ENCODE measurements around the gene MUC20.
"Not testable (repeated sequence)": the region's sequence is repeated elsewhere in the genome, so short reads cannot be mapped to it uniquely, and the experiment has no call there.

MUC20 gene

GRCh38 chr3:195692781-195693427 is 27.9 kb upstream of the MUC20 start:
- no peak for DNase-seq (ENCODE audit: low read depth in 2 of 2, low spot score in 1 of 2)

- DNase-seq (ENCODE audit: low read depth in 2 of 2, low spot score in 1 of 2): no peak
These were observed 27.2 kb upstream of the MUC20 start for GRCh38 chr3:195693428-195694216.

- not testable (repeated sequence) for DNase-seq (ENCODE audit: low read depth in 2 of 2, low spot score in 1 of 2)
These were observed 26.3 kb upstream of the MUC20 start for GRCh38 chr3:195694217-195695076.

- no peak for DNase-seq (ENCODE audit: low read depth in 2 of 2, low spot score in 1 of 2)
These were observed 24.0 kb upstream of the MUC20 start for GRCh38 chr3:195696632-195697278.

DNA sequence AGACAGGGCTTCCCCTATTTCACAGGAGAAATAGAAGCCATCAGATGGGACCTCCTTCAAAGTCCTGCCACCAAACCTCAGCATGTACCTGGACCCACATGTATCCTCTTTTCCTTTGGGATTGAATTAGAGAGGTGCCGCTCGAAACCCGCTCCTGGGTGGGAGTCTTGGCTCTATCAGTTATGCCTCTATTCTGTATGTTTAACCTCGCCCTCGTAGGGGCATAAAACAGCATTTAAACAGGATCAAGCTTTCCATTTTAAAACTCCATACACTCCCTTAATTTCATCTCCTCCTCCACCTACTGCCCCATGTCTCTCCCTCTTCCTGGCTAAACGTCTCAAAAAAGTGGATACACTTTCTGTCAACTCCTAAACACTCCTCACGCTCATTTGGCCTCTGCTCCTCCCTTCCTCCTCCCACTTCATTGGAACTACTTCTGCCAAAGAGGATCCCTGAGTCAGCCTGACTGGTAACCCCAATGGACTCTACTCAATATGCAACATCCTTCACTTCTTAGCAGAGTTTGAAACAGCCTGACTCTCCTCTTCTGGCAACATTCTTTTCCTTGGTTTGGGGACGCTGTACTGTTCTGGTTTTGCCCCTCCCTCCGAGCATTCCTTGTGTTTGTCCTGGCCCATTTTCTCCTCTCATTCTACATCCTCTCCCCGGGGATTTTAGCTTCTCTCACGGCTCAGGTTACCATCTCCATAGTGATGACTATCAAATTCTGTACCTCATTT is 23.0 kb upstream of the MUC20 start:
- DNase-seq (ENCODE audit: low read depth in 2 of 2, low spot score in 1 of 2): no peak

GRCh38 chr3:195698325-195698646 is 22.5 kb upstream of the MUC20 start:
- DNase-seq (ENCODE audit: low read depth in 2 of 2, low spot score in 1 of 2): no peak

DNA sequence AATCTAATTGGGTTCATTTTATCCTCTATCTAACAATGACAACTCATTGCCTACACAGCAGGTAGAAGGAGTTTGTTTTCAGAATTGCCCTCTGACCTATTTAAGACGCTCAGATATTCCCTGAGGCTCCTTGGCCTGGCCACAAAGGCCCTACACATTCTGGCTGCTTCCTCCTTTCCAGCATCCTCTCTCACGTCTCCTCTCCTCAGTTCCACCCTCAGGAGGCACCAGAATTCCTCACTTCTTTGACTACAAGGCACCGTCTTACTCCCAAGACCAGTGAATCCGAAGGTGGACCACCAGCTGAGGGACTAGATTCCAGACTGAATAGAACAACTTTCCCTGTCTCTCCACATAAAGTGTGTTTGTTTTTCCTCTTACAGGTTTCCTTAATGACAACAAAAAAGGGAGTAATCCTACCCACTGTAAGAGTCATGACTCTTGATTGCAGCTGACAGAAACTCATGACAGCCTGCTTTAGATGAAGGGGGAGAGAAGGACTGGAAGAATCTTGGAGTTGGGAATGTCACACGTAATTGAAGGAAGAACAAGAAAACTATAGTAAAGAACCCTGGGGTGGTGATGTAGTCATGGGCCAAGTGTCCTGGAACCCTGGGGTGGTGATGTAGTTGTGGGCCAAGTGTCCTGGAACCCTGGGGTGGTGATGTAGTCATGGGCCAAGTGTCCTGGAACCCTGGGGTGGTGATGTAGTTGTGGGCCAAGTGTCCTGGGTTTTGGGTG is 22.0 kb upstream of the MUC20 start:
- DNase-seq (ENCODE audit: low read depth in 2 of 2, low spot score in 1 of 2): no peak

GRCh38 chr3:195699388-195699771 is 21.4 kb upstream of the MUC20 start:
- no peak for DNase-seq (ENCODE audit: low read depth in 2 of 2, low spot score in 1 of 2)

GRCh38 chr3:195699860-195700259 is 20.9 kb upstream of the MUC20 start:
- DNase-seq (ENCODE audit: low read depth in 2 of 2, low spot score in 1 of 2): no peak

- no peak for DNase-seq (ENCODE audit: low read depth in 2 of 2, low spot score in 1 of 2)
These were observed 20.5 kb upstream of the MUC20 start for GRCh38 chr3:195700319-195700718.

GRCh38 chr3:195701042-195701915 is 19.5 kb upstream of the MUC20 start:
- no peak for DNase-seq (ENCODE audit: low read depth in 2 of 2, low spot score in 1 of 2)

GRCh38 chr3:195703776-195704175 is 17.0 kb upstream of the MUC20 start:
- no peak for DNase-seq (ENCODE audit: low read depth in 2 of 2, low spot score in 1 of 2)

- DNase-seq (ENCODE audit: low read depth in 2 of 2, low spot score in 1 of 2): no peak
These were observed 16.3 kb upstream of the MUC20 start for GRCh38 chr3:195704433-195704999.

GRCh38 chr3:195705081-195705991 is 15.4 kb upstream of the MUC20 start:
- DNase-seq (ENCODE audit: low read depth in 2 of 2, low spot score in 1 of 2): no peak

- DNase-seq (ENCODE audit: low read depth in 2 of 2, low spot score in 1 of 2): no peak
These were observed 12.7 kb upstream of the MUC20 start for GRCh38 chr3:195708061-195708460.

DNA sequence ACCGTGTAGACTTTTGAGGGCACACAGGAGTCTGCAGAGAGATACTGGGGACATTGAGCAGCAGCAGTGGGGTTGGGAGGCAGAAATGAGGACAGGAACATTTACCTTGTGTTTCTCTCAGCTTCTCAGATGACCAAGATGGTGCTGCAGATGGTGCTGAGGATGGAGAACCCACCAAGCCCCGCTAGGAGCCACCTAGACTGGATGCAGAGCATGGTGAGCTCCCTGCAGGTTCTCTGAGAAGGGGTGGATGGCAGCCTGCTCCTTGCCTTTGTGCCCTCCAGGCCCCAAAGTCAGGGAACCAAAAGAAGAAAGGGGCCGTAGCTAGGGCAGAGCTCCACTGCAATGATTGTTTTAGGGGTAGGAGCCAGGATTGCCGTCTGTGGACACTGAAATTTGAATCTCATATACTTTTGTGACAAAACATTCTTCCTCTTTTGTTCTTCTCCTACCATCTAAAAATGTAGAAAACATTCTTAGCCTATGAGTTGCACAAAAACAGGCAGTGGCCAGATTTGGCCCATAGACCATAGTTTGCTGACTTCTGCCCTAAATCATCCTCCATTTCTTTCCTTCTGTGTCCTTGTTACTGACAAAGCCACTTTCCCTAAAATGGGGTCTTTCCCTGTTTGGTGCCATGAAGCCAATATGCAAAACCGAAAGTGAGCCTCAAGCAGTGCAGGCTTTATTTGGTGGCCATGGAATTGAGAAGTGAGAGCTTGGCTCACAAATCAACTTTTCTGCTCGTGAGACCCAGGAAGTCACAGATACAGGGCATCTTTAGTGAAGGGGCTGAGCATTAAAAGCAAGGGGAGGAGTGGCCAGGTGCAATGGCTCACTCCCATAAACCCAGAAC is 11.9 kb upstream of the MUC20 start:
- no peak for DNase-seq (ENCODE audit: low read depth in 2 of 2, low spot score in 1 of 2)

DNA sequence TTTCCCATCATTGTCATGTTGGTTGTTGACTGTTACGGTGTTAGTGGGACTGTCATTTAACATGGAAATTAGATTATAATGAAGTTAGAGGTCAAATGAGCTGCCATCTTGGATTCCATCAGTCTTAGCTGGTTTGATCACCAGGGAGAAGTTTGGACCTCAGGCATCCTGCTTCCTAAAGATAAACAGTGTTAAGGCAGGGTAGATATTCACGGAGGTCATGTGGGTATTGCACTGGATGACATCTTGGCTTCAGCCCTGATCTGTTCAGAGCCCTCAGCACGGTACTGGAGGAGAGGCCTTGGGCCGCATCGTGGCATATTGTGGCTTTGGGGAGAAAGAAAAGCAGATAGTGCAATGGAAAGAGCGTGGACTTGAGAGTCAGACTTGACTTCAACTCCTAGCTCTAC is 11.1 kb upstream of the MUC20 start:
- no peak for DNase-seq (ENCODE audit: low read depth in 2 of 2, low spot score in 1 of 2)
